ENCODE results near the gene ZC3HAV1.

ZC3HAV1 gene

GRCh38 chr7:139047970-139048369 lies 61.5 kb downstream of the ZC3HAV1 start:
- Mint-ChIP-seq H3K4me1 (peaks cover 76% of the 10 kb centered on the region), H3K4me3 (no peak overlapping the region), H3K27ac (peak overlapping the region; percentile 60), H3K9me3 (no peaks in the 10 kb centered on the region), H3K27me3 (no peaks in the 10 kb centered on the region), H3K36me3 (peaks cover 82% of the 10 kb centered on the region)
- CTCF ChIA-PET, result interaction anchor here (1.1 kb wide), 1 partner anchor 30 kb away, joined by 5 read pairs; no protein-coding TSS in a partner anchor
- no peak for DNase-seq

GRCh38 chr7:139046143-139046542 lies 63.4 kb downstream of the ZC3HAV1 start:
- no peaks in the 10 kb centered on the region for H3K9me3 Mint-ChIP-seq
- no peak overlapping the region for H3K4me3 Mint-ChIP-seq
- peaks cover 83% of the 10 kb centered on the region for H3K4me1 Mint-ChIP-seq
- H3K36me3 Mint-ChIP-seq, result peaks cover 78% of the 10 kb centered on the region
- CTCF ChIA-PET, result interaction anchor here (0.6 to 1.7 kb wide), 5 partner anchors 9 to 160 kb away, joined by 3 to 4 read pairs (median 4); no protein-coding TSS in a partner anchor
- H3K27ac Mint-ChIP-seq, result peak overlapping the region; percentile 87
- no peaks in the 10 kb centered on the region for H3K27me3 Mint-ChIP-seq
- DNase-seq, result no peak

- peaks cover 74% of the 10 kb centered on the region for H3K36me3 Mint-ChIP-seq
- no peaks in the 10 kb centered on the region for H3K27me3 Mint-ChIP-seq
- DNase-seq, result peak; percentile 53
- CTCF ChIA-PET, result interaction anchor here (0.6 to 1.7 kb wide), 4 partner anchors 8 to 159 kb away, joined by 3 to 6 read pairs (median 4); no protein-coding TSS in a partner anchor
- peak overlapping the region; percentile 87 for H3K27ac Mint-ChIP-seq
- H3K4me3 Mint-ChIP-seq, result peak overlapping the region; percentile 30
- no peaks in the 10 kb centered on the region for H3K9me3 Mint-ChIP-seq
- H3K4me1 Mint-ChIP-seq, result peaks cover 84% of the 10 kb centered on the region
Measured at GRCh38 chr7:139044813-139045794, 64.4 kb downstream of the ZC3HAV1 start.

GRCh38 chr7:139043823-139044812 lies 65.4 kb downstream of the ZC3HAV1 start:
- Mint-ChIP-seq H3K9me3 (no peaks in the 10 kb centered on the region), H3K4me1 (peaks cover 79% of the 10 kb centered on the region), H3K36me3 (peaks cover 66% of the 10 kb centered on the region), H3K27ac (peak overlapping the region; percentile 87), H3K27me3 (peaks cover 10% of the 10 kb centered on the region), H3K4me3 (peak overlapping the region; percentile 30)
- DNase-seq, result peak; percentile 76
- CTCF ChIA-PET, result interaction anchor here (0.9 to 1.0 kb wide), 2 partner anchors 9 to 158 kb away, joined by 5 to 6 read pairs; no protein-coding TSS in a partner anchor

- no peak for DNase-seq
- Mint-ChIP-seq H3K4me1 (peaks cover 59% of the 10 kb centered on the region), H3K4me3 (no peak overlapping the region), H3K27me3 (peaks cover 21% of the 10 kb centered on the region), H3K9me3 (no peaks in the 10 kb centered on the region), H3K27ac (peak overlapping the region; percentile 78), H3K36me3 (peaks cover 42% of the 10 kb centered on the region)
- CTCF ChIA-PET, result interaction anchor here (1.4 kb wide), 1 partner anchor 25 kb away, joined by 3 read pairs; no protein-coding TSS in a partner anchor
Measured at GRCh38 chr7:139041378-139042085, 68.0 kb downstream of the ZC3HAV1 start.

GRCh38 chr7:139038691-139039090 lies 70.8 kb downstream of the ZC3HAV1 start:
- peaks cover 19% of the 10 kb centered on the region for H3K36me3 Mint-ChIP-seq
- CTCF ChIA-PET, result no interaction called here
- H3K4me3 Mint-ChIP-seq, result no peak overlapping the region
- H3K4me1 Mint-ChIP-seq, result peaks cover 52% of the 10 kb centered on the region
- no peaks in the 10 kb centered on the region for H3K9me3 Mint-ChIP-seq
- no peak for DNase-seq
- peaks cover 27% of the 10 kb centered on the region for H3K27me3 Mint-ChIP-seq
- H3K27ac Mint-ChIP-seq, result no peak overlapping the region

GRCh38 chr7:139036901-139037300 lies 72.6 kb downstream of the ZC3HAV1 start:
- CTCF ChIA-PET, result interaction anchor here (0.6 to 2.0 kb wide), 6 partner anchors 9 to 150 kb away, joined by 3 to 8 read pairs (median 3); no protein-coding TSS in a partner anchor
- no peak for DNase-seq
- Mint-ChIP-seq H3K36me3 (peaks cover 18% of the 10 kb centered on the region), H3K4me1 (peaks cover 46% of the 10 kb centered on the region), H3K27me3 (peaks cover 27% of the 10 kb centered on the region), H3K27ac (no peak overlapping the region), H3K4me3 (peak overlapping the region; percentile 28), H3K9me3 (no peaks in the 10 kb centered on the region)

- peaks cover 38% of the 10 kb centered on the region for H3K4me1 Mint-ChIP-seq
- peaks cover 27% of the 10 kb centered on the region for H3K27me3 Mint-ChIP-seq
- peak within 1 kb of the TSS; percentile 60 for H3K27ac Mint-ChIP-seq
- DNase-seq, result peak; percentile 68
- H3K4me3 Mint-ChIP-seq, result peak within 1 kb of the TSS; percentile 83
- H3K36me3 Mint-ChIP-seq, result peaks cover 17% of the 10 kb centered on the region
- H3K9me3 Mint-ChIP-seq, result no peaks in the 10 kb centered on the region
- CTCF ChIA-PET, result interaction anchor here (0.5 to 2.0 kb wide), 9 partner anchors 8 to 281 kb away, joined by 3 to 8 read pairs (median 3); no protein-coding TSS in a partner anchor
Measured at GRCh38 chr7:139035586-139036353, 73.8 kb downstream of the ZC3HAV1 start, which contains the start of gene ZC3HAV1L. Gene ZC3HAV1L (minus strand): TSS chr7:139036042. CDS start chr7:139036017, 25 bp downstream.

GRCh38 chr7:139034855-139035585 lies 74.5 kb downstream of the ZC3HAV1 start:
- H3K4me3 Mint-ChIP-seq, result peak overlapping the region; percentile 83
- peaks cover 18% of the 10 kb centered on the region for H3K36me3 Mint-ChIP-seq
- H3K27ac Mint-ChIP-seq, result peak overlapping the region; percentile 60
- peaks cover 26% of the 10 kb centered on the region for H3K27me3 Mint-ChIP-seq
- CTCF ChIA-PET, result interaction anchor here (0.6 to 1.8 kb wide), 6 partner anchors 8 to 93 kb away, joined by 3 to 5 read pairs (median 3); no protein-coding TSS in a partner anchor
- H3K4me1 Mint-ChIP-seq, result peaks cover 35% of the 10 kb centered on the region
- DNase-seq, result peak; percentile 56
- H3K9me3 Mint-ChIP-seq, result no peaks in the 10 kb centered on the region

- Mint-ChIP-seq H3K27me3 (peaks cover 19% of the 10 kb centered on the region), H3K4me3 (peak overlapping the region; percentile 83), H3K27ac (no peak overlapping the region), H3K36me3 (peaks cover 23% of the 10 kb centered on the region), H3K9me3 (no peaks in the 10 kb centered on the region), H3K4me1 (peaks cover 31% of the 10 kb centered on the region)
- DNase-seq, result no peak
- CTCF ChIA-PET, result interaction anchor here (1.1 to 1.5 kb wide), 3 partner anchors 9 to 17 kb away, joined by 3 to 5 read pairs (median 3); no protein-coding TSS in a partner anchor
Measured at GRCh38 chr7:139034336-139034735, 75.2 kb downstream of the ZC3HAV1 start.

- Mint-ChIP-seq H3K4me1 (peaks cover 31% of the 10 kb centered on the region), H3K9me3 (no peaks in the 10 kb centered on the region), H3K36me3 (peaks cover 28% of the 10 kb centered on the region), H3K27ac (no peak overlapping the region), H3K4me3 (peak overlapping the region; percentile 83), H3K27me3 (peaks cover 14% of the 10 kb centered on the region)
- no peak for DNase-seq
- CTCF ChIA-PET, result interaction anchor here (1.1 to 1.5 kb wide), 2 partner anchors 10 to 16 kb away, joined by 3 to 5 read pairs; no protein-coding TSS in a partner anchor
Measured at GRCh38 chr7:139033346-139034114, 76.0 kb downstream of the ZC3HAV1 start.
